Ascending aorta (tissue), 2 donors: Measurements from ENCODE around the gene EGLN2. TPM values are rescaled to one million over a fixed set of nuclear protein-coding genes. Genes with fewer than 3 reads are reported as not detected.
"Not testable (repeated sequence)": the region's sequence is repeated elsewhere in the genome, so short reads cannot be mapped to it uniquely, and the experiment has no call there.

ENCODE experiments used
- DNase-seq, 2 donors: peaks; one replicate each; pipeline ENCODE4 v3.0.0-alpha.2; 2019; ENCODE audit warnings: low spot score in 2 of 2
- H3K27ac ChIP-seq, 2 donors: fragments of 200-600 bp; sonication (generic); one replicate each; pipeline ENCODE4 v1.5.1; 2016 to 2017; ENCODE audit warnings: mild to moderate bottlenecking in 1 of 2
- H3K27me3 ChIP-seq: fragments of 200-600 bp; sonication (generic); one replicate; pipeline ENCODE4 v1.5.1; 2017
- H3K36me3 ChIP-seq, 2 donors: fragments of 200-600 bp; sonication (generic); one replicate each; pipeline ENCODE4 v1.5.1; 2016
- H3K4me1 ChIP-seq, 2 donors: fragments of 200-600 bp; sonication (generic); one replicate each; pipeline ENCODE4 v1.5.1; 2016 to 2017; ENCODE audit warnings: mild to moderate bottlenecking in 1 of 2
- H3K4me3 ChIP-seq, 2 donors: fragments of 200-600 bp; sonication (generic); one replicate each; pipeline ENCODE4 v1.5.1; 2016 to 2017; ENCODE audit warnings: mild to moderate bottlenecking in 1 of 2
- H3K9me3 ChIP-seq, 2 donors: fragments of 200-600 bp; sonication (generic); one replicate each; pipeline ENCODE4 v1.5.1; 2016
- CTCF ChIP-seq, 3 experiments: fragments of 200-600 bp in 2 of 3; fragments of 450-650 bp in 1 of 3; sonication (generic) in 2 of 3; IDR thresholded peaks; one replicate each; pipeline ENCODE4 v1.5.1; 2016 to 2019; ENCODE audit warnings: antibody characterized with exemption in 3 of 3, mild to moderate bottlenecking in 1 of 3, moderate library complexity in 1 of 3
- intact Hi-C: fragments of 100-400 bp; cut with DNase I; formaldehyde crosslinking; loops from one replicate; pipeline ENCODE4 v1.15.1; 2023
- total RNA-seq: library from RNA; depleted of rRNA; stranded (reverse); fragments of >200 nt; gene quantifications from one replicate; pipeline ENCODE4 v1.1.0, GENCODE V29; 2016

The EGLN2 gene
- total RNA-seq, 1 donor from 2014 or later, result 149 TPM

DNA sequence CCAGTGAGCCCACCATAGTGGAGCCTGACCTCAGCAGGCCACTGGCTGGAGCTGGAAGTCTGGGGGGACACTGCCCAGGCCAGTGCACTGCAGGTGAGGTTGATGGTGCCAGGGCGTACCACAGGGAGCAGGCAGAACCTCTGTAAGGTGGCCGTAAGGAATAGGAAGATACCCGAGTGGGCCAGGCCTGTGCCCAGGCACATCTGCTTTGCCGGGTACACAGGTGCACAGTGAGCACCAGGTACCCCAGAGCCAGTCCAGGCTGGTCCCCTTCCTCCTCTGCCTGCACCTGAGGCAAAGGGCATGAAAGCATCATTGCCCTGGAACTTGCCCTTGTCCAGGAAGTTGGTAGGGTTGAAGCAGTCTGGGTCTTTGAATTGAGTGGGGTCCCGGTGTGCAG, 9.5 kb downstream of the EGLN2 start:
- Histone ChIP-seq H3K27ac (no peak overlapping the region), H3K36me3 (peaks cover 12 to 28% of the 10 kb centered on the region in 2 donors), H3K4me1 (peaks cover 12 to 51% of the 10 kb centered on the region in 2 donors), H3K9me3 (no peaks in the 10 kb centered on the region), H3K27me3 (no peaks in the 10 kb centered on the region), H3K4me3 (no peak overlapping the region)
- DNase-seq, result no peak
- no peak for TF ChIP-seq CTCF (IDR thresholded peaks at IDR 0.05)
- intact Hi-C loops, result no loop called here

DNA sequence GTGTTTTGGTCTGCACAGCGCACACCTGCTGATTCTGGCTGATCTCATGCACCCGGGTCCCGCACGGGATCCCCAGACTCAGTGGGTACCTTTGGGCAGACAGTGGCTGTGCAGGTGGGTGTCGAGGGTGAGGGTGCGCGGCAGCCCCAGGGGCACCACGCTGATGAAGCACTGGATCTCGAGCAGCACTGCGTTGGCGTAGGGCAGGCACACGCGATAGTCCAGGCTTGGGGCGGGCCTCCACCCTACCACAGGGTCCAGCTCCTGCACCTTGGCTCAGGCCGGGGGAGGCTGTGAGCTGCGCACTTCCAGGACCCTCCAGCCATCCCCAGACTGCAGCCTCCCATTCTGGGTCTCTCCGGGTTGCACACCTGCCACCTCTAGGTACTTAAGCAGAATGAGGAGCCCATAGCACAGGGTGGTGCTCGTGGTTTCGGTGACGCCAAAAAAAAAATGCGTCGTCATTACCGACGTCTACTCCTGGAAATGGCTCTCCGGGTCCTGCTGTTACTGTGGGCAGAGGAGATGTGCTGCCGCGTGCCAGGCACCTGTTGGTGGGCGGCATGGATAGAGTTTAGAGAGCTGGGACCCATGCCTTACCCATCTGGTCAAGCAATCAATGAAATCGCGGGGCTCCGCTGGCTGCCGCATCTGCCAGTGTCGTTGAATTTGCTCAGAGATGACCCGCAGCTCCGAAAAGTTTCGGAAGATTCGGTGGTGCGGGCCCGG, 10.5 kb downstream of the EGLN2 start:
- Histone ChIP-seq H3K4me1 (peaks cover 5 to 43% of the 10 kb centered on the region in 2 donors), H3K27me3 (no peaks in the 10 kb centered on the region), H3K9me3 (no peaks in the 10 kb centered on the region), H3K27ac (peak overlapping the region in 1 of 2 donors; percentile 71), H3K36me3 (peaks cover 12 to 28% of the 10 kb centered on the region in 2 donors), H3K4me3 (peak overlapping the region in 1 of 2 donors; percentile 64)
- intact Hi-C loops, result loop anchor here (2.0 to 10.0 kb wide), 2 partner anchors 147 to 525 kb away; partner anchors contain the start of gene AKT2
- no peak for TF ChIP-seq CTCF (IDR thresholded peaks at IDR 0.05)
- DNase-seq, result no peak

GRCh38 chr19:40810160-40810559, 11.2 kb downstream of the EGLN2 start:
- H3K4me1 ChIP-seq, result peaks cover 0 to 37% of the 10 kb centered on the region in 2 donors
- H3K27me3 ChIP-seq, result no peaks in the 10 kb centered on the region
- DNase-seq, result no peak
- peak overlapping the region; percentile 51 to 64 for H3K4me3 ChIP-seq
- H3K9me3 ChIP-seq, result no peaks in the 10 kb centered on the region
- intact Hi-C loops, result loop anchor here (2.0 to 10.0 kb wide), 2 partner anchors 147 to 525 kb away; partner anchors contain the start of gene AKT2
- H3K27ac ChIP-seq, result peak overlapping the region; percentile 63 to 71
- no peak for TF ChIP-seq CTCF (IDR thresholded peaks at IDR 0.05)
- peaks cover 12 to 28% of the 10 kb centered on the region in 2 donors for H3K36me3 ChIP-seq

DNA sequence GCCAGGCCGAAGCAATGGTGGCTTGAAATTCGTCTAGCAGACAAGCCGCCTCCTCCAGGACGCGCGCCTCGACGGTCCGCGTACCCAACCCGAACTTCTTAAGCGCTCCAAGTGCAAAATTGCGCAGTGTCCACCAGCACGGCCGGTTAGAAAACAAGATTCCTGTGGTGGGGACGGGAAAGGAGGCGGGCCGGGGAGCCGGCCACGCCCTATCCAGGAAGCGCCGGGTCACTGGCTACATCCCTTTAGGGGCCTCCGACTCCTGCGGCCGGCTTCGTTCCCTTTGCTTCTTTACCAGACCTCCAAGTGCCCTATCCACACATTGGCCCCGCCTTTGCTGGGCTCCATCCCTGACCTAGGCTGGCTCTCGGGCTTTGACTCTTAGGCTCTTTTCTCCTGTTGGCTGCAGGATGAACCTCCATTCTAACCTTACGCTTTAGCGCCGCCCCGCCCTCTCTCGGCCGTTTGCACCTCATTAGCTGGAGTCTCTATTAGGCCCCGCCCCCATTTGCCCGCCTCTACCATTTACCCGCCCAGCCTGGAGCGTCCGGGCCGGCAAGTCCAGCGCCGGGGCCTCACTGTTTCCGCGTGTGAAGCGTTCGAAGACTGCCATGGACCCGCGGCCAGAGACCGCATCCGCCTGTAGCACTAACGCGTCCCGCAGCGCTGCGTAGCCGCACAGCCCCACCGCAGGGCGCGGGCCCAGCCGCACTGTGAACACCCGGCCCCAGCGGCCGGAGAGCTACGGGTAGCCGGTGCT, 11.8 kb downstream of the EGLN2 start:
- intact Hi-C loops, result loop anchor here (2.0 to 10.0 kb wide), 2 partner anchors 148 to 526 kb away; partner anchors contain the start of gene AKT2
- not testable (repeated sequence) for H3K27me3 ChIP-seq, H3K9me3 ChIP-seq
- DNase-seq, result peak in 1 of 2 donors; percentile 88
- Histone ChIP-seq H3K4me1 (peaks cover 0 to 37% of the 10 kb centered on the region in 2 donors), H3K36me3 (peaks cover 12 to 27% of the 10 kb centered on the region in 2 donors), H3K4me3 (peak overlapping the region; percentile 51 to 64), H3K27ac (peak overlapping the region; percentile 63 to 71)
- peak in 2 of 3 experiments; percentile 7 to 10 for TF ChIP-seq CTCF (IDR thresholded peaks at IDR 0.05)

DNA sequence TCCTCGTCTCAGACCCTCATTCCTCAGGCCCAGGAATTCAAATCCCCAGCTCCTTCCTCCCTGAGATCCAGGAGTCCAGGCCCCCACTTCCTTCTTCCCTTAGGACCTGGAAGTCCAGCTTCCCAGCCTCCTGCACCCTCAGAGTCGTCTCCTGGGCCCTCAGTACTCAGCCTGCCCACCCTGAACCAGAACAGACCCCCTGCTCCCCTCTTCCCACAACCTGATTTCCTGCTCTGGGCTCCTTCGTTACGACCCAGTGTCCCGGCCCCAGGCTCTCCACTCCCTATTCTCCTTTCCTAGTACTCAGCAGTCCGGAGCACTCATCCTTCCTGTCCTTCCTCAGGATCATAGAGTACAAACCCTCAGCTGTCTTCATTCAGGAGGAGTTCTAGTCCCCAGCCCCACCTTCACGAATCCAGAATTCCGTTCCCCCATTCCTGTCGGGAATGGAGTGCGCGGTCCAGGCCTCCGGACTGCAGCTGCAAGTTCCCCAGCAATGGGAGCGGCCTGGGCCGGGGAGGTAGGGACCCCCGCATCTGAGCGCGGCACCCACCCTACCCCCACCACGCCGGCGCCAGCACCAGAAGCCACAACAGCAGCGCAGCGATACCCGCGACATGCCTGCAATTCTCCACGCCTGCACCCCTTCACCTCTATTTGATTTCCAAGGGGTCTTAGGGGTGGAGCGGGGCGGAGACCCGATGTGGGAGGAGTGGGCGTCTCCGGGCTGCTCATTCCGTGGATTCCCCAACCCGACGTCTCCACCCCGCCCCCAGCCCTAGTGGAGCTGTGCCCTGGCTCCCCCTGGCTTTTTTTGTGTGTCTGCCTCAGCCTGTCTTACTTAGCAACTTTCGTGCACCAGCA, 12.7 kb downstream of the EGLN2 start:
- H3K4me3 ChIP-seq, result peak overlapping the region; percentile 51 to 64
- peak overlapping the region; percentile 63 to 71 for H3K27ac ChIP-seq
- no peaks in the 10 kb centered on the region for H3K9me3 ChIP-seq
- intact Hi-C loops, result loop anchor here (2.0 to 10.0 kb wide), 2 partner anchors 149 to 527 kb away; partner anchors contain the start of gene AKT2
- peaks cover 0 to 29% of the 10 kb centered on the region in 2 donors for H3K4me1 ChIP-seq
- no peak for TF ChIP-seq CTCF (IDR thresholded peaks at IDR 0.05)
- no peaks in the 10 kb centered on the region for H3K27me3 ChIP-seq
- peaks cover 12 to 20% of the 10 kb centered on the region in 2 donors for H3K36me3 ChIP-seq
- DNase-seq, result no peak

DNA sequence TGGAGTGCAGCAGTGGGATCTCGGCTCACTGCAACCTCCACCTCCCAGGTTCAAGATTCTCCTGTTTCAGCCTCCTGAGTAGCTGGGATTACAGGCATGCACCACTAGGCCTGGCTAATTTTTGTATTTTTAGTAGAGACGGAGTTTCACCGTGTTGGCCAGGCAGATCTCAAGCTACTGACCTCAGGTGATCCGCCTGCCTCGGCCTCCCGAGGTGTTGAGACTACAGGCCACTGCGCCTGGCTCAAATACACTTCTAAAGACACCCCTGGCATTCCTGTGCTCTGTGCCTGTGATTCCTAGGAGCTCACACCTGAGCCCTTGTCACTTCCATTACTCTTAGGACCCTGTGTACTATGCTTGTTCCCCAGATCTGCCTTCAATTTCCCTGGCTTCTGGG, 13.6 kb downstream of the EGLN2 start:
- H3K4me3 ChIP-seq, DNase-seq, H3K27me3 ChIP-seq, H3K9me3 ChIP-seq, H3K27ac ChIP-seq: not testable (repeated sequence)
- H3K4me1 ChIP-seq, result peaks cover 0 to 26% of the 10 kb centered on the region in 2 donors
- intact Hi-C loops, result loop anchor here (10.0 kb wide), 1 partner anchor 528 kb away; the partner anchor contains the start of gene AKT2
- H3K36me3 ChIP-seq, result peaks cover 9 to 14% of the 10 kb centered on the region in 2 donors
